Tibial nerve (tissue), 3 donors: ENCODE measurements around the gene LTBP3.

Experiments used
- POLR2A ChIP-seq, 2 donors: fragments of 450-650 bp; IDR thresholded peaks; one replicate each; pipeline ENCODE4 v1.6.1; 2017; ENCODE audit warnings: antibody characterized with exemption in 2 of 2, mild to moderate bottlenecking in 2 of 2, moderate library complexity in 2 of 2
- TF ChIP-seq, protein P1 (sequence below), 5 experiments: fragments of 200-600 bp in 3 of 5; fragments of 450-650 bp in 2 of 5; sonication (generic) in 3 of 5; IDR thresholded peaks; one replicate each; pipeline ENCODE4 v1.5.1; 2016 to 2019; ENCODE audit warnings: antibody characterized with exemption in 5 of 5, mild to moderate bottlenecking in 3 of 5, moderate library complexity in 2 of 5

DNA sequence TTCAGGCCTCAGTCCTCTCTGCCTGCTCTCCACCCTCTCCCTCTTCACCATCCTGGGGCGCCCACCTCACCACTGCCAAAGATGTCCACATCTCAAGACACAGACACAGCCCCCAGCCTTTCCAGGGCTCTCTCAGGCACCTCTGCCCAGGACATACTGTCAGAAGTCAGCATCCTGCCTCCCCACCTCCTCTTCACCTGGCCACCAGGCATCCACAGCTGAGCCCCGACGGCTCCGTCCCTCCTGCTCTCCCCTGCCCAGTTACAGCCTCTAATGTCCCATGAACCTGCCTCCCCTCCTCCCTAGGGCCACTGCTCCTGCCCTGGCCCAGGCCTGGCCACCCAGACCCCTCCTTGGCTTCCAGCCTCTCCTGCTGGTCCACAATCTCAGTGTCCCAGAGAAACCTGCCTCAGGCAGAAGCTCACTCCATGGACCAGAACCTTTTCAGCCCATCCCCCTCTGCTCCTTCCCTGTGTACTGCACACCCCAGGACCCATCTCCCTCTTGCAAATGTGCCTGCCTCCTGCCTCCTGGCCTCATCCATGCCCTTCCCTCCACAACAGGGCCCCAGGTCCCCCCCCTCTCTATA is 3.2 kb downstream of the LTBP3 start:
- TF ChIP-seq, protein P1, sequence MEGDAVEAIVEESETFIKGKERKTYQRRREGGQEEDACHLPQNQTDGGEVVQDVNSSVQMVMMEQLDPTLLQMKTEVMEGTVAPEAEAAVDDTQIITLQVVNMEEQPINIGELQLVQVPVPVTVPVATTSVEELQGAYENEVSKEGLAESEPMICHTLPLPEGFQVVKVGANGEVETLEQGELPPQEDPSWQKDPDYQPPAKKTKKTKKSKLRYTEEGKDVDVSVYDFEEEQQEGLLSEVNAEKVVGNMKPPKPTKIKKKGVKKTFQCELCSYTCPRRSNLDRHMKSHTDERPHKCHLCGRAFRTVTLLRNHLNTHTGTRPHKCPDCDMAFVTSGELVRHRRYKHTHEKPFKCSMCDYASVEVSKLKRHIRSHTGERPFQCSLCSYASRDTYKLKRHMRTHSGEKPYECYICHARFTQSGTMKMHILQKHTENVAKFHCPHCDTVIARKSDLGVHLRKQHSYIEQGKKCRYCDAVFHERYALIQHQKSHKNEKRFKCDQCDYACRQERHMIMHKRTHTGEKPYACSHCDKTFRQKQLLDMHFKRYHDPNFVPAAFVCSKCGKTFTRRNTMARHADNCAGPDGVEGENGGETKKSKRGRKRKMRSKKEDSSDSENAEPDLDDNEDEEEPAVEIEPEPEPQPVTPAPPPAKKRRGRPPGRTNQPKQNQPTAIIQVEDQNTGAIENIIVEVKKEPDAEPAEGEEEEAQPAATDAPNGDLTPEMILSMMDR (IDR thresholded peaks at IDR 0.05), result no peak
- no peak for TF ChIP-seq POLR2A (IDR thresholded peaks at IDR 0.05)
